Prostate gland (tissue), 2 donors: Measurements from ENCODE around the gene RPS6KC1.

Source experiments
- POLR2A ChIP-seq: fragments of 450-650 bp; IDR thresholded peaks from one replicate; pipeline ENCODE4 v1.6.1; 2016; ENCODE audit warnings: antibody characterized with exemption, mild to moderate bottlenecking
- POLR2AphosphoS5 ChIP-seq: sonication (generic); formaldehyde crosslinking; IDR thresholded peaks from one replicate; pipeline ENCODE4 v1.6.1; 2017; ENCODE audit warnings: antibody characterized with exemption
- TF ChIP-seq, protein P1 (sequence below), 4 experiments: fragments of 200-600 bp in 2 of 4; fragments of 450-650 bp in 2 of 4; sonication (generic) in 2 of 4; IDR thresholded peaks; 1 replicate in 3 of 4; 2 replicates in 1 of 4; pipeline ENCODE4 v1.5.1; 2016 to 2019; ENCODE audit warnings: antibody characterized with exemption in 4 of 4, mild to moderate bottlenecking in 2 of 4, moderate library complexity in 2 of 4

DNA sequence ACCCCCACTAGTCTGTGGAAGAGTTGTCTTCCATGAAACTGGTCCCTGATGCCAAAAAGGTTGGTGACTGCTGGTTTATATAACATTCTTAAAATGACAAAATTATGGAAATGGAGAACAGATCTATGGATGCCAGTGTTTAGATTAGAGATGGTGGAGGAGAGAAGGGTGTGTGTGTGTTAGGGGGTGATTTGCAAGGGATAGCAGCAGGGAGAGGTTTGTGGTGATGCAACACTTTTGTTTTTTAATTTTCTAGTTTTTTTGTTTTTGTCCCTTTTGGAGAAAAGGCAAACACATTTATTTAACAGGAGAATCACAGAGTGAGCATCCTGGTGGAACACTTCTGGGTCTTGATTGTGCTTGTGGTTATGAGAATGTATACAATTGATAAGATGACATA, 143.8 kb downstream of the RPS6KC1 start:
- TF ChIP-seq, protein P1, sequence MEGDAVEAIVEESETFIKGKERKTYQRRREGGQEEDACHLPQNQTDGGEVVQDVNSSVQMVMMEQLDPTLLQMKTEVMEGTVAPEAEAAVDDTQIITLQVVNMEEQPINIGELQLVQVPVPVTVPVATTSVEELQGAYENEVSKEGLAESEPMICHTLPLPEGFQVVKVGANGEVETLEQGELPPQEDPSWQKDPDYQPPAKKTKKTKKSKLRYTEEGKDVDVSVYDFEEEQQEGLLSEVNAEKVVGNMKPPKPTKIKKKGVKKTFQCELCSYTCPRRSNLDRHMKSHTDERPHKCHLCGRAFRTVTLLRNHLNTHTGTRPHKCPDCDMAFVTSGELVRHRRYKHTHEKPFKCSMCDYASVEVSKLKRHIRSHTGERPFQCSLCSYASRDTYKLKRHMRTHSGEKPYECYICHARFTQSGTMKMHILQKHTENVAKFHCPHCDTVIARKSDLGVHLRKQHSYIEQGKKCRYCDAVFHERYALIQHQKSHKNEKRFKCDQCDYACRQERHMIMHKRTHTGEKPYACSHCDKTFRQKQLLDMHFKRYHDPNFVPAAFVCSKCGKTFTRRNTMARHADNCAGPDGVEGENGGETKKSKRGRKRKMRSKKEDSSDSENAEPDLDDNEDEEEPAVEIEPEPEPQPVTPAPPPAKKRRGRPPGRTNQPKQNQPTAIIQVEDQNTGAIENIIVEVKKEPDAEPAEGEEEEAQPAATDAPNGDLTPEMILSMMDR (IDR thresholded peaks at IDR 0.05): no peak
- TF ChIP-seq POLR2A: no peak
- no peak for TF ChIP-seq POLR2AphosphoS5
